T-helper 2 cell treated with Interferon-gamma antibody and Interleukin-4, amounts not matched to agents 5 μg/mL and 100 μg/mL, for 36 hours (primary cell): ENCODE data around the gene LGALS1.

Experiments
- DNase-seq: peaks from one replicate; pipeline ENCODE4 v3.0.0; 2021; ENCODE audit warnings: low spot score
- H3K27ac Mint-ChIP-seq: one replicate; pipeline ENCODE4 v1.8.0; 2021; ENCODE audit warnings: mild to moderate bottlenecking, mixed read lengths
- H3K27me3 Mint-ChIP-seq: one replicate; pipeline ENCODE4 v1.8.0; 2021; ENCODE audit warnings: low read depth, mixed read lengths
- H3K36me3 Mint-ChIP-seq: one replicate; pipeline ENCODE4 v1.8.0; 2021; ENCODE audit warnings: low read depth, mixed read lengths
- H3K4me1 Mint-ChIP-seq: one replicate; pipeline ENCODE4 v1.8.0; 2021; ENCODE audit warnings: low read depth, mixed read lengths
- H3K4me3 Mint-ChIP-seq: one replicate; pipeline ENCODE4 v1.8.0; 2022; ENCODE audit warnings: mild to moderate bottlenecking, moderate library complexity, mixed read lengths
- H3K9me3 Mint-ChIP-seq: one replicate; pipeline ENCODE4 v1.8.0; 2021; ENCODE audit warnings: mixed read lengths

LGALS1 gene

GRCh38 chr22:37725551-37726240 is 50.3 kb downstream of the LGALS1 start:
- Mint-ChIP-seq H3K27me3 (no peaks in the 10 kb centered on the region), H3K4me3 (no peak overlapping the region)

DNA sequence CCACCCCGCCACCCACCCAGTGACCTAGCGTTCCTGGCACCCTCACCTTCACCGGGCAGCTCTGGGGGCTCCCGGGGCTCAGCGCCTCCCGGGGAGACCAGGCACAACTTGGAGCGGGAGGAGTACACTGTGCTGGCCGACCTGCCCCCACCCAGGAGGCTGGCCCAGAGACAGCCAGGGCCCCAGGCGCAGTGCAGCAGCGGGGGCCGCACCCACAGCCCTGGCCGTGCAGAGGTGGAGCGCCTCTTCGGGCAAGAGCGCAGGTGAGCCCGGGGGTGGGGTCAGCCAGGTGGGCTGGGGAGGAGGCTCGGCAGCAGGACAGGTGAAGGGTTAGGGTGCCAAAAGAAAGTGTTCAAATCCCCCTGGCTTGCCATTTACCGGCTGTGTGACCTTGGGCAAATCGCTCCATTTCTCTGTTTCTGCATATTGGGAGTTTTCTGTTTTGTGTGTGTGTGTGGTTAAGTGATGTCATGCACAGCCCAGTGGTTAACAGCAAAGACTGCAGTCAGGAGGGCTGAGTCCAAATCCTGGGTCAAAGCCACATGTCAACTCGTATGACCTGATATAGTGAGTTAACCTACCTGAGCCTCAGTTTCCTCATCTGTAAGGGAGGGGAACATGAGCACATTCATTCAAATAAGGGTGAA is 50.9 kb downstream of the LGALS1 start:
- Mint-ChIP-seq H3K9me3 (no peaks in the 10 kb centered on the region), H3K4me1 (peaks cover 6% of the 10 kb centered on the region), H3K27ac (no peak overlapping the region), H3K36me3 (no peaks in the 10 kb centered on the region), H3K4me3 (no peak overlapping the region), H3K27me3 (no peaks in the 10 kb centered on the region)
- no peak for DNase-seq

More at GRCh38 chr22:37725551-37726240, 50.3 kb downstream of the LGALS1 start:
- DNase-seq, result no peak
- peaks cover 6% of the 10 kb centered on the region for H3K4me1 Mint-ChIP-seq
- H3K36me3 Mint-ChIP-seq, result no peaks in the 10 kb centered on the region
- no peaks in the 10 kb centered on the region for H3K9me3 Mint-ChIP-seq
- no peak overlapping the region for H3K27ac Mint-ChIP-seq

DNA sequence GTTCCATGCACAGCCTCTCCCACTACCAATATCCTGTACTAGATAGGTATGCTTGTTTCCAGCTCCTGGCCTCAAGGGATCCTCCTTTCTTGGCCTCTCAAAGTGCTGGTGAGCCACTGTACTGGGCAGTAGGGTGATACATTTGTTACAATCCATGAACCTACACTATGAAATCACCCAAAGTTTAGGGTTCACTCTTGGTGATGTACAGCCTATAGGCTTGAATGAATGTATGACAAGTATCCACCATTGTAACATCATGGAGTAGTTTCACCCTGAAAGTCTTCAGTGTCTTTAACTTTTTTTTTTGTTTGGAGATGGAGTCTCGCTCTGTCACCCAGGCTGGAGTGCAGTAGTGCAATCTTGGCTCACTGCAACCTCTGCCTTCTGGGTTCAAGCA is 53.2 kb downstream of the LGALS1 start:
- H3K9me3 Mint-ChIP-seq, result no peaks in the 10 kb centered on the region
- peaks cover 6% of the 10 kb centered on the region for H3K4me1 Mint-ChIP-seq
- no peak for DNase-seq
- no peaks in the 10 kb centered on the region for H3K27me3 Mint-ChIP-seq
- no peak overlapping the region for H3K4me3 Mint-ChIP-seq
- H3K27ac Mint-ChIP-seq, result no peak overlapping the region
- no peaks in the 10 kb centered on the region for H3K36me3 Mint-ChIP-seq
